Posterior vena cava (tissue), 2 donors: ENCODE results near the gene GRIK4. TPM values are rescaled to one million over a fixed set of nuclear protein-coding genes. Genes with fewer than 3 reads are reported as not detected.

Source experiments
- total RNA-seq, 2 donors: library from RNA; stranded (reverse); fragmentation: NEBNext Ultra II Directional; extraction: Animal tissue kit (Norgen Biotek cat#: 25700); gene quantifications; one replicate each; pipeline ENCODE4 v1.2.1, GENCODE V29; 2021
- donor health status: DM: yes; HTN: yes; CAD: no.
- donor health status: DM: yes; HTN: yes; CAD: no.

GRIK4 gene
- total RNA-seq, 2 donors from 2014 or later, result 0.19 TPM; not detected in 1

Other genes with a start within 250 kb of the GRIK4 start
- 1 to 10 TPM; 4.9 to 6.0 TPM for gene TLCD5, start 186.4 kb upstream of the GRIK4 start, total RNA-seq
- gene ARHGEF12, start 175.3 kb upstream of the GRIK4 start, total RNA-seq, result 100 to 1,000 TPM in 1 of 2 donors, 10 to 100 TPM in 1; 77.6 to 101 TPM